H1 (cell line): ENCODE data around the gene RNF144A. TPM values are rescaled to one million over a fixed set of nuclear protein-coding genes. Genes with fewer than 3 reads are reported as not detected.

Source experiments
- CTCF ChIA-PET: fragments of 300-600 bp; sonication (Branson Sonifier 250); formaldehyde crosslinking; loops from one replicate; lab custom pipeline; 2021; ENCODE audit not compliant: partially characterized antibody; lab: Charles Lee
- POLR2A ChIA-PET: fragments of 300-600 bp; sonication (Branson Sonifier 250); formaldehyde crosslinking; loops from one replicate; lab custom pipeline; 2021; ENCODE audit warnings: inconsistent platforms; ENCODE audit not compliant: partially characterized antibody; lab: Charles Lee
- DNase-seq, 2 experiments: peaks; one replicate each; pipeline versions ENCODE4 v3.0.0 to v3.0.0-alpha.2; 2010 to 2022; ENCODE audit warnings: low spot score in 2 of 2, low read depth in 1 of 2, mixed read lengths in 1 of 2
- FAIRE-seq: peaks from 2 replicates; lab custom pipeline; 2011; peaks lifted over from hg19 to GRCh38; lab: Jason Lieb, UNC
- H2AFZ ChIP-seq: 2 replicates; pipeline ENCODE4 v1.8.1; 2012; ENCODE audit warnings: low read length, inconsistent platforms
- H2AK5ac ChIP-seq: 2 replicates; pipeline ENCODE4 v1.6.1; 2013; ENCODE audit warnings: low read depth, low read length
- H2BK120ac ChIP-seq: replicated peaks from 2 replicates; pipeline ENCODE3; 2013; ENCODE audit warnings: low read depth, low read length, inconsistent platforms
- H2BK12ac ChIP-seq: 2 replicates; pipeline ENCODE4 v1.6.1; 2013; ENCODE audit warnings: low read depth, low read length
- H2BK15ac ChIP-seq: 2 replicates; pipeline ENCODE4 v1.6.1; 2013; ENCODE audit warnings: low read length
- H2BK20ac ChIP-seq: 2 replicates; pipeline ENCODE4 v1.6.1; 2013; ENCODE audit warnings: low read length
- H2BK5ac ChIP-seq: 2 replicates; pipeline ENCODE4 v1.6.1; 2013; ENCODE audit warnings: low read depth, low read length
- H3K14ac ChIP-seq: 2 replicates; pipeline ENCODE4 v1.6.1; 2013; ENCODE audit warnings: inconsistent platforms; ENCODE audit not compliant: insufficient read length
- H3K18ac ChIP-seq: 2 replicates; pipeline ENCODE4 v1.6.1; 2013; ENCODE audit warnings: low read length; ENCODE audit errors: extremely low read depth
- H3K23ac ChIP-seq: 2 replicates; pipeline ENCODE4 v1.6.1; 2013; ENCODE audit warnings: inconsistent platforms; ENCODE audit not compliant: insufficient read length
- H3K23me2 ChIP-seq: 2 replicates; pipeline ENCODE4 v1.6.1; 2013; ENCODE audit warnings: low read depth, low read length
- H3K27ac ChIP-seq: 2 replicates; pipeline ENCODE4 v1.6.1; 2011; ENCODE audit warnings: low read depth, low read length, inconsistent platforms
- H3K27me3 ChIP-seq, 4 experiments: replicated peaks in 1 of 4; 1 replicate in 1 of 4; 2 replicates in 3 of 4; pipeline versions ENCODE4 v1.6.1 to v1.8.1; 2011 to 2013; ENCODE audit warnings: low read length in 3 of 4, mild to moderate bottlenecking in 3 of 4, inconsistent platforms in 2 of 4, mixed read lengths in 2 of 4, moderate library complexity in 1 of 4; ENCODE audit not compliant: control insufficient read depth in 3 of 4, insufficient read depth in 3 of 4; ENCODE audit errors: extremely low read depth in 1 of 4
- H3K36me3 ChIP-seq, 4 experiments: 2 replicates each; pipeline versions ENCODE4 v1.6.1 to v1.8.1; 2011 to 2013; ENCODE audit warnings: mild to moderate bottlenecking in 4 of 4, low read length in 3 of 4, moderate library complexity in 2 of 4, control low read depth in 1 of 4, inconsistent platforms in 1 of 4; ENCODE audit not compliant: insufficient read depth in 4 of 4, control insufficient read depth in 2 of 4
- H3K4ac ChIP-seq: replicated peaks from 2 replicates; pipeline ENCODE3; 2013; ENCODE audit warnings: low read length, low read depth, mixed read lengths, inconsistent platforms; ENCODE audit not compliant: insufficient read length
- H3K4me1 ChIP-seq, 4 experiments: replicated peaks in 1 of 4; 1 replicate in 1 of 4; 2 replicates in 3 of 4; pipeline versions ENCODE4 v1.6.1 to v1.8.1; 2011 to 2013; ENCODE audit warnings: low read length in 3 of 4, inconsistent platforms in 2 of 4, mixed read lengths in 1 of 4; ENCODE audit not compliant: insufficient read depth in 4 of 4, control insufficient read depth in 3 of 4
- H3K4me2 ChIP-seq, 2 experiments: 2 replicates each; pipeline versions ENCODE4 v1.6.1 to v1.8.1; 2011 to 2013; ENCODE audit warnings: low read depth in 2 of 2, low read length in 2 of 2, control low read depth in 1 of 2, inconsistent platforms in 1 of 2, mild to moderate bottlenecking in 1 of 2; ENCODE audit not compliant: insufficient read depth in 1 of 2
- H3K4me3 ChIP-seq, 4 experiments: fragments of 200-600, 300-600 bp in 1 of 4; sonication (generic), shearing (Covaris generic), sonication (Bioruptor Twin) in 1 of 4; 2 replicates each; pipeline versions ENCODE4 v1.5.1 to v1.8.1; 2011 to 2016; ENCODE audit warnings: low read length in 4 of 4, low read depth in 3 of 4, control low read depth in 2 of 4, inconsistent platforms in 2 of 4, mild to moderate bottlenecking in 2 of 4, mixed read lengths in 1 of 4, moderate library complexity in 1 of 4; ENCODE audit not compliant: insufficient read depth in 2 of 4; ENCODE audit errors: extremely low read depth in 1 of 4
- H3K56ac ChIP-seq: replicated peaks from 2 replicates; pipeline ENCODE3; 2013; ENCODE audit warnings: low read depth, mild to moderate bottlenecking, mixed read lengths, low read length, inconsistent platforms; ENCODE audit not compliant: insufficient read length
- H3K79me1 ChIP-seq: 2 replicates; pipeline ENCODE4 v1.6.1; 2013; ENCODE audit warnings: low read depth, low read length, control low read depth
- H3K79me2 ChIP-seq, 2 experiments: 2 replicates each; pipeline versions ENCODE4 v1.6.1 to v1.8.1; 2012 to 2013; ENCODE audit warnings: low read length in 2 of 2, mild to moderate bottlenecking in 2 of 2, inconsistent platforms in 1 of 2; ENCODE audit not compliant: insufficient read depth in 2 of 2, control insufficient read depth in 1 of 2
- H3K9ac ChIP-seq, 4 experiments: replicated peaks in 1 of 4; 1 replicate in 1 of 4; 2 replicates in 3 of 4; pipeline versions ENCODE4 v1.6.1 to v1.8.1; 2011 to 2013; ENCODE audit warnings: low read depth in 3 of 4, low read length in 3 of 4, control low read depth in 2 of 4, mild to moderate bottlenecking in 2 of 4, moderate library complexity in 2 of 4, inconsistent platforms in 1 of 4; ENCODE audit errors: extremely low read depth in 1 of 4
- H3K9me3 ChIP-seq, 2 experiments: 2 replicates each; pipeline versions ENCODE4 v1.6.1 to v1.8.1; 2012 to 2013; ENCODE audit warnings: mild to moderate bottlenecking in 2 of 2, moderate library complexity in 2 of 2, control low read depth in 1 of 2, inconsistent platforms in 1 of 2, low read depth in 1 of 2, low read length in 1 of 2, mixed read lengths in 1 of 2; ENCODE audit not compliant: insufficient read depth in 2 of 2
- H4K20me1 ChIP-seq, 2 experiments: replicated peaks in 1 of 2; 2 replicates each; pipeline versions ENCODE3 to v1.8.1; 2011 to 2013; ENCODE audit warnings: inconsistent platforms in 2 of 2, low read length in 2 of 2, mild to moderate bottlenecking in 1 of 2; ENCODE audit not compliant: insufficient read depth in 2 of 2, control insufficient read depth in 1 of 2
- H4K5ac ChIP-seq: 2 replicates; pipeline ENCODE4 v1.6.1; 2013; ENCODE audit warnings: low read length, low read depth, mixed read lengths, inconsistent platforms; ENCODE audit not compliant: insufficient read length
- H4K8ac ChIP-seq: 2 replicates; pipeline ENCODE4 v1.8.0; 2013; ENCODE audit warnings: mild to moderate bottlenecking, moderate library complexity, low read length, inconsistent platforms; ENCODE audit not compliant: insufficient read depth; ENCODE audit errors: extremely low read depth
- H4K91ac ChIP-seq: replicated peaks from 2 replicates; pipeline ENCODE3; 2013; ENCODE audit warnings: low read length, mixed read lengths, inconsistent platforms; ENCODE audit not compliant: insufficient read length
- ATF3 ChIP-seq: IDR thresholded peaks from 2 replicates; pipeline ENCODE4 v1.6.1; 2011; ENCODE audit warnings: low read depth, mild to moderate bottlenecking, low read length; ENCODE audit not compliant: insufficient read depth
- CBX8 ChIP-seq: fragments of 300-800, 300-1000 bp; sonication (generic); IDR thresholded peaks from 2 replicates; pipeline ENCODE4 v1.7.1; 2016; ENCODE audit warnings: low read depth, low read length, borderline replicate concordance
- HDAC2 ChIP-seq, 2 experiments: fragments of 300-600 bp in 1 of 2; sonication (generic) in 1 of 2; IDR thresholded peaks; 2 replicates each; pipeline ENCODE4 v1.6.1; 2011 to 2012; ENCODE audit warnings: low read depth in 2 of 2, low read length in 2 of 2, mild to moderate bottlenecking in 2 of 2, moderate library complexity in 2 of 2, borderline replicate concordance in 1 of 2, inconsistent platforms in 1 of 2
- JUN ChIP-seq: IDR thresholded peaks from 2 replicates; pipeline ENCODE4 v1.6.1; 2011; ENCODE audit warnings: low read depth, mild to moderate bottlenecking, improper control_type of control experiment, low read length
- KDM4A ChIP-seq: IDR thresholded peaks from one replicate; pipeline ENCODE4 v1.7.1; 2012; ENCODE audit warnings: low read depth, mild to moderate bottlenecking, moderate library complexity, low read length, inconsistent platforms; ENCODE audit not compliant: severe bottlenecking
- KDM5A ChIP-seq: fragments of 200-600 bp; IDR thresholded peaks from 2 replicates; pipeline ENCODE4 v1.7.1; 2012; ENCODE audit warnings: mild to moderate bottlenecking, low read length, inconsistent platforms, mixed read lengths
- NRF1 ChIP-seq: IDR thresholded peaks from 2 replicates; pipeline ENCODE4 v1.6.1; 2011; ENCODE audit warnings: mild to moderate bottlenecking, low read depth, low read length, improper control_type of control experiment
- RXRA ChIP-seq: IDR thresholded peaks from 2 replicates; pipeline ENCODE4 v1.6.1; 2011; ENCODE audit warnings: low read depth, mild to moderate bottlenecking, low read length, moderate library complexity; ENCODE audit not compliant: insufficient read depth
- SP4 ChIP-seq: IDR thresholded peaks from 2 replicates; pipeline ENCODE4 v1.6.1; 2012; ENCODE audit warnings: low read length, inconsistent platforms
- TEAD4 ChIP-seq: IDR thresholded peaks from 2 replicates; pipeline ENCODE4 v1.6.1; 2012; ENCODE audit warnings: low read depth, low read length, inconsistent platforms, mixed read lengths
- USF2 ChIP-seq: IDR thresholded peaks from 2 replicates; pipeline ENCODE4 v1.6.1; 2011; ENCODE audit warnings: low read length, improper control_type of control experiment
- WGBS, 2 experiments: shearing (Covaris generic) in 1 of 2; methylation state at CpG; one replicate each; pipeline versions ENCODE4 v1.1.6 to v1.1.7; 2013 to 2015; ENCODE audit warnings: low lambda C conversion rate in 2 of 2, mixed read lengths in 2 of 2, inconsistent platforms in 1 of 2, low coverage in 1 of 2, missing lambda C conversion rate in 1 of 2; ENCODE audit not compliant: insufficient replicate concordance in 2 of 2, insufficient coverage in 1 of 2, insufficient read length in 1 of 2; ENCODE audit errors: extremely low coverage in 1 of 2, missing lambda C conversion rate in 1 of 2; 5-methylcytosine and 5-hydroxymethylcytosine counted together
- polyA plus RNA-seq, 7 experiments: library from polyadenylated mRNA; depleted of rRNA in 3 of 7; stranded (reverse) in 5 of 7; unstranded in 2 of 7; fragments of >200 nt in 5 of 7; fragments of 200-250 nt in 2 of 7; gene quantifications; 1 replicate in 5 of 7; 2 replicates in 1 of 7; 4 replicates in 1 of 7; pipeline versions ENCODE4 v1.2.1 to v1.2.3, GENCODE V29; 2011 to 2013; ENCODE audit warnings: missing spikeins in 2 of 7, mixed read lengths in 2 of 7
- total RNA-seq: library from RNA; stranded (reverse); fragmentation: NEBNext Ultra II Directional; extraction: Animal tissue kit (Norgen Biotek cat#: 25700); gene quantifications from 2 replicates; pipeline ENCODE4 v1.2.1, GENCODE V29; 2021

The RNF144A gene
- total and polyA plus RNA-seq, 2 of the 8 experiments (the other 6 are each of a cell fraction or from before 2014, with no cell fraction given) = 14.0 to 15.0 TPM

DNA sequence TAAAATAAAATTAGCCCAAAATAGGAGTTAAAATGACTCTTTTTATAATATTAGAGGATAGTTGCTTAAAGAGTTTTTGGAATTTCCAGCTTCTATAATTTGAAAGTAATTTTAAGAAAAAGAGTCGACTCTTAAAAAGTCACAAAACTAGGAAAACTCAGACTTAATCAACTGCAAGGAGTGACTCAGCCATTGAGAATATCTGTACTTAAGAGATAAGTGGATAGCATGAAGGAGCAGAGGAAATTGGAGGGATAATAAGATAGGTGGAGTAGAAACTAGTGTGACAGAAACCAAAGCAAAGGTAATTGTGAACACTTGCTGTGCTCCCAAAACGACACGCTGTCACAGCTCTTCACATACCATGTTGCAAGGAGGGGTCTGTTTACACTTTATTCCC, 31.2 kb upstream of the RNF144A start:
- H2BK15ac ChIP-seq = no peak overlapping the region
- H3K9ac ChIP-seq = no peak overlapping the region
- CTCF ChIA-PET = interaction anchor here (1.1 to 2.7 kb wide), 3 partner anchors 11 to 17 kb away, joined by 3 to 17 read pairs (median 5); no protein-coding TSS in a partner anchor
- H3K4me1 ChIP-seq = no peaks in the 10 kb centered on the region; a peak in 1 of 7 replicates
- H3K79me2 ChIP-seq = no peaks in the 10 kb centered on the region
- H3K4ac ChIP-seq = no peak overlapping the region
- no peak overlapping the region for H2AFZ ChIP-seq
- no peak overlapping the region for H3K27ac ChIP-seq
- no peak overlapping the region for H3K4me3 ChIP-seq
- no peaks in the 10 kb centered on the region for H3K23me2 ChIP-seq
- POLR2A ChIA-PET = no interaction called here
- H4K8ac ChIP-seq = no peak overlapping the region
- 92% methylated on average over 3 of the region's 3 CpGs; no CpG with 5 or more reads in 1 of the 2 experiments for WGBS, 2 experiments
- no peak overlapping the region for H2BK120ac ChIP-seq
- no peak overlapping the region for H3K23ac ChIP-seq
- no peak overlapping the region for H3K56ac ChIP-seq
- no peaks in the 10 kb centered on the region for H3K79me1 ChIP-seq
- H2BK20ac ChIP-seq = no peak overlapping the region
- H2BK5ac ChIP-seq = no peak overlapping the region
- no peak overlapping the region for H3K14ac ChIP-seq
- H3K18ac ChIP-seq = no peak overlapping the region
- no peak overlapping the region for H4K5ac ChIP-seq
- no peaks in the 10 kb centered on the region for H4K20me1 ChIP-seq
- no peak overlapping the region for H2BK12ac ChIP-seq
- FAIRE-seq (no peak), DNase-seq (no peak)
- no peaks in the 10 kb centered on the region for H3K36me3 ChIP-seq
- H3K27me3 ChIP-seq = no peaks in the 10 kb centered on the region
- no peak for TF ChIP-seq JUN
- TF ChIP-seq KDM4A = no peak
- no peak for TF ChIP-seq TEAD4
- TF ChIP-seq HDAC2 (IDR thresholded peaks at IDR 0.05; ENCODE audit: borderline replicate concordance in 1 of 2, low read depth in 2 of 2, low read length in 2 of 2) = no peak
- no peak for TF ChIP-seq SP4
- TF ChIP-seq RXRA = no peak
- TF ChIP-seq USF2 = no peak
- TF ChIP-seq NRF1 = no peak
- TF ChIP-seq KDM5A = no peak
- TF ChIP-seq CBX8 = no peak
- no peak for TF ChIP-seq ATF3
- H3K9me3 ChIP-seq = no peaks in the 10 kb centered on the region
- no peak overlapping the region for H2AK5ac ChIP-seq
- H4K91ac ChIP-seq = no peak overlapping the region
- H3K4me2 ChIP-seq = no peak overlapping the region
